Parathyroid adenoma (tissue), 2 donors: Measurements from ENCODE around the gene F8.

Source experiments
- H2AFZ ChIP-seq: fragments of 300-600 bp; sonication (generic); one replicate; pipeline ENCODE4 v1.7.0; 2017; ENCODE audit warnings: antibody characterized with exemption, mild to moderate bottlenecking
- H3K27ac ChIP-seq: fragments of 300-600 bp; sonication (generic); one replicate; pipeline ENCODE4 v1.7.0; 2017
- H3K27me3 ChIP-seq: fragments of 300-600 bp; sonication (generic); one replicate; pipeline ENCODE4 v1.7.0; 2017; ENCODE audit warnings: low read length; ENCODE audit not compliant: control insufficient read depth, insufficient read depth
- H3K36me3 ChIP-seq: fragments of 300-600 bp; sonication (generic); one replicate; pipeline ENCODE4 v1.7.0; 2017; ENCODE audit warnings: low read length; ENCODE audit not compliant: control insufficient read depth, insufficient read depth
- H3K4me1 ChIP-seq: fragments of 300-600 bp; sonication (generic); one replicate; pipeline ENCODE4 v1.7.0; 2017; ENCODE audit warnings: control low read depth
- H3K4me2 ChIP-seq: fragments of 300-600 bp; sonication (generic); one replicate; pipeline ENCODE4 v1.7.0; 2017; ENCODE audit warnings: low read length
- H3K4me3 ChIP-seq: fragments of 300-600 bp; sonication (generic); one replicate; pipeline ENCODE4 v1.7.0; 2017; ENCODE audit warnings: low read depth, low read length
- H3K79me2 ChIP-seq: fragments of 300-600 bp; sonication (generic); one replicate; pipeline ENCODE4 v1.7.0; 2017; ENCODE audit warnings: control low read depth
- H3K9ac ChIP-seq: fragments of 300-600 bp; sonication (generic); one replicate; pipeline ENCODE4 v1.7.0; 2017; ENCODE audit warnings: mild to moderate bottlenecking
- H3K9me3 ChIP-seq: fragments of 300-600 bp; sonication (generic); one replicate; pipeline ENCODE4 v1.7.0; 2017; ENCODE audit warnings: low read length; ENCODE audit not compliant: control insufficient read depth
- CTCF ChIP-seq: fragments of 300-600 bp; sonication (generic); IDR thresholded peaks from one replicate; pipeline ENCODE4 v1.7.0; 2017; ENCODE audit warnings: antibody characterized with exemption, mild to moderate bottlenecking
- donor health status: primary hyperparathyroidism.

Gene F8

DNA sequence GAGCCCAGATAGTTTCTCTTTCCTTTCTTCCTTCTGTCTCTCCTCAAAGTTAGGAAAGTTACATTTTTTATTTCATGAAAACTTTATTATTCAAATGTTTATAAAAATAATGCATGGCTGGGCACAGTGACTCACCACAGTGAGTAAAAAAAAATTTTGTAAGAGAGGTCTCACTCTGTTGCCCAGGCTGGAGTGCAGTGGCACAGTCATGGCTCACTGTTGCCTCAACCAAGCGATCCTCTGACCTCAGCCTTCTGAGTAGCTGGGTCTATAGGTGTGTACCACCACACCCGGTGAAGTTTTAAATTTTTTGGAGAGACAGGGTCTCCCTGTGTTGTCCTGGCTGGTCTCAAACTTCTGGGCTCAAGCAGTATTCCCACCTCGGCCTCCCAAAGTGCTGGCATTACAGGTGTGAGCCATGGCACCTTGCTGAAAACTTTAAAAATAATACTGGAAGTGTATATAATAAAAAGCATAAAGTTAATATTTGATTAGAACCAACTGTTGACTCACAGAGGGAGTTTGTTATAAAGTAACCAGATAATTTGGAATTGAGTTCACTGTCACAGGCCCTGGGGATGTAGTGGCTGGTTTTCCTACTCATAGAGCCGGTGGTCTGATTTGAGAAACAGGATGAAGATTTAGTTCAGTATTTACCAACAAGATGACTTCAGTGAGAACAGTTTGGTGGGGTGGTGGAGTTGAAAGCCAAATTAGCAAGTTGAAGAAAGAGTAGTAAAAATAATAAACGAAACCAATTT, 30.4 kb upstream of the F8 start:
- no peak for TF ChIP-seq CTCF
- Histone ChIP-seq H3K9me3 (no peaks in the 10 kb centered on the region), H3K9ac (no peak overlapping the region), H3K27me3 (no peaks in the 10 kb centered on the region), H3K27ac (no peak overlapping the region), H2AFZ (no peak overlapping the region), H3K79me2 (no peaks in the 10 kb centered on the region), H3K36me3 (no peaks in the 10 kb centered on the region), H3K4me1 (peaks cover 3% of the 10 kb centered on the region), H3K4me2 (no peak overlapping the region), H3K4me3 (no peak overlapping the region)

- H3K79me2 ChIP-seq: no peaks in the 10 kb centered on the region
- no peak overlapping the region for H3K4me2 ChIP-seq
- no peak overlapping the region for H3K27ac ChIP-seq
- H3K27me3 ChIP-seq: no peaks in the 10 kb centered on the region
- no peaks in the 10 kb centered on the region for H3K36me3 ChIP-seq
- H3K9me3 ChIP-seq: no peaks in the 10 kb centered on the region
- TF ChIP-seq CTCF: peak; percentile 56
- no peak overlapping the region for H2AFZ ChIP-seq
- H3K9ac ChIP-seq: no peak overlapping the region
- H3K4me1 ChIP-seq: peaks cover 3% of the 10 kb centered on the region
- no peak overlapping the region for H3K4me3 ChIP-seq
Observed at GRCh38 chrX:155048977-155049619, 26.6 kb upstream of the F8 start.

DNA sequence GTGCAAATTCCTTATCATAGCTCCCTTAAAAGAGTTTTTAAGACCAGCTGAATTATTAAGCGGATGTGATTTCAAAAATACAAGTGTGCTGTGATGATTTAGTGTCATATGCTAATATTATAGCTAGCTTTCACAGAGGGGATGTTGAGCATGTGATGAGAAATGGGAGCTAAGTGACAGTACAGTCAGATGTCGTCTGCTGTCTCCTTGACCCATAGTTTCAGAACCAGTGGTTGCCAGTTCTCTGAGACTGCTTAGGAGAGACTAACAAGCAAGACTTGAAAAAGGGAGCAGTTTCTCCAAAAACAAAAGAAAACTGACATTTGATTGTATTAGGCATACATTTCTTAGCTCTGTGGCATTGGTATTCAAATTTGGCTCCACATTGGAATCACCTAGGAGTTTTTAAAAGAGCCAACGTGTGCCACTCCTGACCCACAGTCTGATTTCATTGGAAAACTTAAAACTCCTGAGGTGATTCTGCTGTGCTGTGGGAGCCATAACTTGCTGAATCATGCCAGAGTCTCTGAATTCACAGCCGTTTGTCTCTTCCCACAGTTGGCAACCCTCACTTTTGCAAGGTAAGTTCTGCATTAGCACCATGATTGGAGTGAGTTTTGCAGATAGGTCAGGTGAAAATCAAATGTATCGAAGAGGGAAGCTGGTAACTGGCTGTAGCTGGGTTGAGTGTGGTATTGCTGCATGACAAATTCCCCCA, 24.4 kb upstream of the F8 start:
- H3K9me3 ChIP-seq: no peaks in the 10 kb centered on the region
- H3K4me2 ChIP-seq: no peak overlapping the region
- no peak overlapping the region for H3K27ac ChIP-seq
- H3K4me1 ChIP-seq: peaks cover 3% of the 10 kb centered on the region
- H3K36me3 ChIP-seq: no peaks in the 10 kb centered on the region
- no peaks in the 10 kb centered on the region for H3K27me3 ChIP-seq
- H3K4me3 ChIP-seq: no peak overlapping the region
- H3K79me2 ChIP-seq: peaks cover 2% of the 10 kb centered on the region
- H2AFZ ChIP-seq: no peak overlapping the region
- no peak overlapping the region for H3K9ac ChIP-seq
- TF ChIP-seq CTCF: no peak

DNA sequence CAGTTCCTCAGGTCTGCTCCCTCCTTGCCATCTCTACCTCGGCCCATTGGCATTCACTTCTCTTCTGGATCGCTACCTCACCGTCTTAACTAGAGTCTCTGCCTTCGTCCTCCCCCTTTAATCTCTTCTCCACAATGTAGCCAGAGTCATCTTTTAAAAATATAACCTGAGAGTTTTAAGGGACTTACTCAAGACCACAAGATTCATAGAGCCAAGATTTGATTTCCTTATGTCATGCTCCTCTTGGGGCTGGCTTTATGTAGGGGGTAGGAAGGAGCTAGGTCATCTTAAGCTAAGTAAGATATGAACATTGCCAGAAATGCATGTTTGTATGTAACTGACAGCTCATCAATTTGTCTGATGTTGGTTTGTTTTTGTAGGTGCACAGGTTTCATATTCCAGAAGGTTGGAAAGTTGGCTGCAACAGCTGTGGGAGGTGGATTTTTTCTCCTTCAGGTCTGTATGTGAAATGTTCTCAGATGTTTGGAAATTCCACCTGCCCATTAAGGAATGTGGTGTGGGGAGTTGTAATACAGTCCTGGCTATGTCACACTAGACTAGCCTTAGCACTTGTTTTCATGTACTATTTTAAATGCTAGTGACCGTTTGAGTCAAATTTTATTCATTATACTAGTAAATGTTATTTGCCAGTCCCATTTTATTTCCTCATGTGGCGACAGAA, 23.7 kb upstream of the F8 start:
- H3K9ac ChIP-seq: no peak overlapping the region
- no peaks in the 10 kb centered on the region for H3K27me3 ChIP-seq
- H3K36me3 ChIP-seq: no peaks in the 10 kb centered on the region
- H3K4me3 ChIP-seq: no peak overlapping the region
- H3K79me2 ChIP-seq: peaks cover 2% of the 10 kb centered on the region
- H3K27ac ChIP-seq: no peak overlapping the region
- H3K4me2 ChIP-seq: no peak overlapping the region
- peaks cover 3% of the 10 kb centered on the region for H3K4me1 ChIP-seq
- TF ChIP-seq CTCF: no peak
- H2AFZ ChIP-seq: no peak overlapping the region
- no peaks in the 10 kb centered on the region for H3K9me3 ChIP-seq
